A673 (cell line): ENCODE results near the gene VMO1. TPM values are rescaled to one million over a fixed set of nuclear protein-coding genes. Genes with fewer than 3 reads are reported as not detected.
"Not testable (repeated sequence)": the region's sequence is repeated elsewhere in the genome, so short reads cannot be mapped to it uniquely, and the experiment has no call there.

ENCODE experiments used
- BruUV-seq: library from RNA; stranded (reverse); fragments of 400-500 nt; replicated peaks from 2 replicates; lab custom pipeline; 2021; lab: Mats Ljungman, UMichigan
- CTCF ChIA-PET: fragments of 300-600 bp; sonication (Branson Sonifier 250); formaldehyde crosslinking; loops from one replicate; lab custom pipeline; 2022; ENCODE audit warnings: antibody characterized with exemption; lab: Charles Lee
- POLR2A ChIA-PET: fragments of 300-600 bp; sonication (Branson Sonifier 250); formaldehyde crosslinking; loops from one replicate; lab custom pipeline; 2022; ENCODE audit warnings: antibody characterized with exemption; ENCODE audit not compliant: low non-redundant PET; lab: Charles Lee
- DNase-seq: peaks from one replicate; pipeline ENCODE4 v3.0.0-alpha.2; 2015; ENCODE audit warnings: low spot score
- H3K27ac ChIP-seq: fragments of 200-600 bp; sonication (generic); 2 replicates; pipeline ENCODE4 v1.5.1; 2016; ENCODE audit warnings: mixed run types, low read depth, mild to moderate bottlenecking, mixed read lengths, antibody characterized with exemption, low read length; ENCODE audit not compliant: poor library complexity, severe bottlenecking
- H3K27me3 ChIP-seq: fragments of 200-600 bp; sonication (generic); replicated peaks from 2 replicates; pipeline ENCODE4 v1.6.1; 2017; ENCODE audit warnings: mixed run types, low read depth, mild to moderate bottlenecking, mixed read lengths, antibody characterized with exemption, low read length; ENCODE audit not compliant: insufficient read depth, poor library complexity
- H3K36me3 ChIP-seq: fragments of 200-600 bp; sonication (generic); 2 replicates; pipeline ENCODE4 v1.6.1; 2016; ENCODE audit warnings: mixed run types, mild to moderate bottlenecking, mixed read lengths, antibody characterized with exemption, low read length; ENCODE audit not compliant: insufficient read depth, poor library complexity, severe bottlenecking
- H3K4me1 ChIP-seq: fragments of 200-600 bp; sonication (generic); 2 replicates; pipeline ENCODE4 v1.6.1; 2017; ENCODE audit warnings: mixed run types, mild to moderate bottlenecking, mixed read lengths, antibody characterized with exemption, low read length; ENCODE audit not compliant: insufficient read depth, poor library complexity, severe bottlenecking
- H3K4me3 ChIP-seq: fragments of 200-600 bp; sonication (generic); 2 replicates; pipeline ENCODE4 v1.5.1; 2016; ENCODE audit warnings: low read depth, mixed run types, mild to moderate bottlenecking, mixed read lengths, low read length; ENCODE audit not compliant: poor library complexity, severe bottlenecking
- H3K9me3 ChIP-seq: fragments of 200-600 bp; sonication (generic); 2 replicates; pipeline ENCODE4 v1.6.1; 2016; ENCODE audit warnings: mixed run types, low read depth, mild to moderate bottlenecking, mixed read lengths, antibody characterized with exemption, low read length; ENCODE audit not compliant: poor library complexity, severe bottlenecking
- CTCF ChIP-seq: fragments of 300-800, 200-600 bp; sonication (generic); conservative IDR thresholded peaks from 2 replicates; pipeline ENCODE4 v1.5.1; 2017; ENCODE audit warnings: low read depth, mild to moderate bottlenecking, antibody characterized with exemption, low read length, moderate library complexity, mixed read lengths
- EZH2 ChIP-seq: fragments of 200-600 bp; sonication (generic); IDR thresholded peaks from 2 replicates; pipeline ENCODE4 v1.6.1; 2017; ENCODE audit warnings: borderline replicate concordance, low read depth, mild to moderate bottlenecking, mixed read lengths, antibody characterized with exemption, low read length; ENCODE audit not compliant: poor library complexity, severe bottlenecking
- intact Hi-C: fragments of 100-400 bp; cut with micrococcal nuclease; formaldehyde crosslinking; loops from one replicate; pipeline ENCODE4 v1.10.0; 2022; ENCODE audit not compliant: unreplicated experiment
- total RNA-seq: library from RNA; stranded (reverse); gene quantifications from 2 replicates; pipeline ENCODE4 v1.2.3, GENCODE V29; 2021

VMO1 gene
- total RNA-seq, 1 experiment from 2014 or later = 28.6 TPM

DNA sequence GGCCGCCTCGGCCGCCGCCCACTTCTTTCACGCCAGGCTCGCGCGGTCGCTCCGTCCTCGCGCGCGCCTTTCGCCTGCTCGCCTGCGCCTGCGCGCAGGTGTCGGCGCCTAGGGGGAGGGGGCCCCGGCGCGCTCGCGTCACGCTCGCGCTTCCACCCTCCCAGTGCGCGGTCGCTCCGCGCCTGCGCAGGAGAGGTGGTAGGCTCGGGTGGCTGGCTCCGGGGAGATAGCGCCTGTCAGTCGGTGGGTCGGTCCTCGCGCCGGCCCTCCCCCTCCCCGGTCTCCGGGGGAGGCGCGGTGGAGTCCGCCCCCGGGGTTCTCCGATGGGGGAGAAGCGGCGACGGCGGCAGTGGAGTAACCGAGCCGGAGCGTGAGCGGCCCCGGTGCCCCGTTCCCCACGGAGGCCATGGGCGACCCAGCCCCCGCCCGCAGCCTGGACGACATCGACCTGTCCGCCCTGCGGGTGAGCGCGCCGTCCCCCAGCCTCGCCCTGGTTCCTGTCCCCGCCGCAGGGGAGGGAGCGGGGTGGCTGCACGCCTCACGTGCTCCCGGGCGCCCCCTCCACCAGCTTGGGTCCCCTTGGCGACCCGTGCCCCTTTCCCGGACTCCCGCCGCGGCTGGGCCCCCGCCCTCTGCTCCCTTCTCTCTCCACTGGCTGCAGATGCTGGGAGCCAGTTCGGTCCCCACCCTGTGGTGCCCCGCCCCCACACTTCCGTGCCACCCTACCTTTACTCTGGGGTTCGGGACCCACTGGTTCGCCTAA, 47.2 kb upstream of the VMO1 start, which contains the start of gene MINK1:
Gene MINK1, plus strand, starts transcription at position 163 of the 763 bp plus-strand sequence. Its CDS starts 244 bp downstream, at position 407.
- BruUV-seq = no TSS peak
- intact Hi-C loops = no loop called here
- Histone ChIP-seq H3K36me3 (no peaks in the 10 kb centered on the region), H3K4me3 (peak within 1 kb of the TSS; percentile 88), H3K9me3 (no peaks in the 10 kb centered on the region), H3K27me3 (no peaks in the 10 kb centered on the region), H3K4me1 (no peaks in the 10 kb centered on the region), H3K27ac (peak within 1 kb of the TSS; percentile 84)
- ChIA-PET CTCF (interaction anchor here (0.9 kb wide), 1 partner anchor 266 kb away, joined by 3 read pairs; no protein-coding TSS in a partner anchor), POLR2A (no interaction called here)
- peak; percentile 97 for DNase-seq
- TF ChIP-seq EZH2 (no peak), CTCF (no peak)

DNA sequence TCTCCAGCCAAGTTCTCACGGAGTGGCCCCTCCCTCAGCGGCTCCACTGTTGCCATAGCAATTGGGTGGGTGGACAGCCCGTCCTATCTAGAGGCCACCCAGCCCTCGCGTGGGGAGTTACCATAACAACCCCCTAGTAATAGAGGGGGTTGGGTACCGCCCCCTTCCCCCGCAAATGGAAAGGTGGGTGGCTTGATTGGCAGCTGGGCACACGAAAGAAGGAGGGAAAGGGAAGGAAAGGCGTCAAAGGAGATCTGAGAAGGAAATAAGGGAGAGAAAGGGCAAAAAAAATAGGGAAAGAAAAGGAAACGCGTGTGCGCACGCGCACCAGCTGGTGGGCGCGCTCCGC, 46.6 kb upstream of the VMO1 start:
- POLR2A ChIA-PET, BruUV-seq, H3K36me3 ChIP-seq, CTCF ChIA-PET, H3K27me3 ChIP-seq, H3K4me1 ChIP-seq, DNase-seq, intact Hi-C loops, H3K9me3 ChIP-seq: not testable (repeated sequence)
- Histone ChIP-seq H3K27ac (peak overlapping the region; percentile 84), H3K4me3 (peak overlapping the region; percentile 88)

DNA sequence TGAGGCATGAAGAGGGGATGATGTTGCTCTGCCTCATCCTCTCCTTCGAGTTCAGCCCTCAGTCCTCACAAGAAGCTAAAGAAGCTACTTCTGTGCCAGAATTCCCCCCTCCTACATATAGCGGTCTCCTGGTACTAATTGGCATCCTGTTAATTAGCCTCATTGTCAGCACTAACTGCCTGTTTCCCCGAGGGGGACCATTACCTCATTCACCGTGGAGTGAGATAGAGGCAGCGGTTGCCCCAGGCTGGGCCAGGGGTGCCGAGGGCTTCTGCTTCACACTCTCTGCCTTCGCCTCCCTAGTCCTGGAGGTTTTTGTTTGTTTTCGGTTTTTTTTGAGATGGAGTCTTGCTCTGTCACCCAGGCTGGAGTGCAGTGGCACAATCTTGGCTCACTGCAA, 41.2 kb upstream of the VMO1 start:
- CTCF ChIA-PET = interaction anchor here (0.5 kb wide), 1 partner anchor 10 kb away, joined by 3 read pairs; no protein-coding TSS in a partner anchor
- Histone ChIP-seq H3K27ac (no peak overlapping the region), H3K4me1 (no peaks in the 10 kb centered on the region), H3K27me3 (no peaks in the 10 kb centered on the region), H3K36me3 (no peaks in the 10 kb centered on the region), H3K9me3 (no peaks in the 10 kb centered on the region), H3K4me3 (no peak overlapping the region)
- TF ChIP-seq EZH2 (no peak), CTCF (no peak)
- intact Hi-C loops = no loop called here
- DNase-seq = no peak
- POLR2A ChIA-PET = no interaction called here
- BruUV-seq = no TSS peak
